ENCODE measurements around the gene ZNF33A.
"Not testable (repeated sequence)": the region's sequence is repeated elsewhere in the genome, so short reads cannot be mapped to it uniquely, and the experiment has no call there.

ZNF33A gene

DNA sequence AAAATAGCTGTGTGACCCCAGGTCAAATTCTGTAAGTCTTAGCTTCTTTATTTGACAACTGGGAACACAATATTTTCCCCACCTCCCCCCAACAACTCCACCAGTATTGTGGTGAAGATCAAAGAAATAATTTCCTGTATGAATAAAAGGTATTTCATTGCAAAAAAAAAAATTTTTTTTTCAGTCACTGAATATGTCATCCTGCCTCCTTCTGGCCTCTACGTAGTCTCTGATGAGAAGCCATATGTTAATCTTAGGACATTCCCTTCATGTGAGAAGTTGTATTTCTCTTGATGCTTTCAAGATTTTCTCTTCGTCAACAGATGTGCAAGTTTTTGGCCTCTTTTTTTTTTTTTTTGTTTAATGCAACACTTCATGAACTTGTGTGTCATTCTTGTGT, 33.0 kb downstream of the ZNF33A start:
- no peak for FAIRE-seq
- DNase-seq (ENCODE audit: low spot score): no peak

DNA sequence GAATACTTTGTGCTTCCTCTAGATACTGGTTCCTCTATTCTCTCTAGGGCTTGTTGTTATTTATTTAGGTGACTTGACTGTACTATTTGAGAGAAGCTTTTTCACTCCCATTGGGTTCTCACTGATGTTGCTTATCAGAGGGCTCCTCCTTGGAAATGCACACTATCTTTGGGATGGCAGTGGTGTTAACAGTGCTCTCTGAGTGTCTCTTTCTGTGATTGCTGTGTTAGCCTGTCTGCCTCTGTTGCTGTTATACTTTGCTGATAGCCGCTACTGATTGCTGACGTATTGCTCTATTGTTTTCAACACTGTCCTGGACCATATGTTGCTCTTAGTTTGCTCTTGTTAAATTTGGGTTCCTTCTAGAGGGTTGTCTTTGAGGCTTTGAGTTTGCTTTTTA, 34.7 kb downstream of the ZNF33A start:
- FAIRE-seq (peak; percentile 35), DNase-seq (ENCODE audit: low spot score) (no peak)

DNA sequence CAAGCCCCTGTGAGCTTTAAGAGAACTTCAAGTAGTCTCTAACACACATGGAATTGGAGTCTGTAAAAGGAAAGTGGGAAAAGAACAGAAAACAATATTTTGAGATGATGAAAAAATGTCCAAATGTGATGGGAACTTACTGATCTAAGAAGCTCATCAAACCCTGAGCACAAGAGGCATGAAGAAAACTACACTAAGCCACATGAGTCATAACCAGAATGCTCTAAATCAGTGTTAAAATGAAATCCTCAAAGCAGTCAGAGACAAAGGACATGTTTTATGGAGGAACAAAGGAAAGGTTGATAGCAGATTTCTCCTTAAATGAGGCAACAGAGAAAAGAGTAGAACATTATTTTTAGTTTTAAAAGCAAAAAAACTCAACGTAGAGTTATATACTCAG, 37.2 kb downstream of the ZNF33A start:
- no peak for FAIRE-seq
- no peak for DNase-seq (ENCODE audit: low spot score)

DNA sequence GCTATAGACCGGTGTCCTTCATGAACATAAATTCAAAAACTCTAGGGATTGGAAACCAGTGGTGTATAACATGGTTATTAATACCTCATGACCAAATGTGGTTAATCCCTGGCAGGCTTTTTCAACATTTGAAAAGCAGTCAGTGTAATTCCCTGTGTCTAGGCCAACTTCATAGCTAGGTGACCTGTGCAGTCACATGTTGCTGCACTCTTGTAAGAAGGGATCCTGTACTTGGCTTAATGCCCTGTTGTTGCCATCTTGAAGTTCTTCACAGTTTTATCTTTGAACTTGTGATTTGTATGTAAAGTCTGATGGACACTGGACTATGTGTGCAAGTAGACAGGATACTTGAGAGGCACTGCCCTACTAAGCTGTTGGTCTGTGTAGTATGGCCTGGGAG, 39.7 kb downstream of the ZNF33A start:
- FAIRE-seq (peak; percentile 85), DNase-seq (ENCODE audit: low spot score) (no peak)

- DNase-seq (ENCODE audit: low spot score) (no peak), FAIRE-seq (no peak)
Observed at GRCh38 chr10:38054361-38054797, 43.9 kb downstream of the ZNF33A start.

GRCh38 chr10:38055274-38055894, 44.9 kb downstream of the ZNF33A start:
- not testable (repeated sequence) for DNase-seq (ENCODE audit: low spot score); FAIRE-seq

DNA sequence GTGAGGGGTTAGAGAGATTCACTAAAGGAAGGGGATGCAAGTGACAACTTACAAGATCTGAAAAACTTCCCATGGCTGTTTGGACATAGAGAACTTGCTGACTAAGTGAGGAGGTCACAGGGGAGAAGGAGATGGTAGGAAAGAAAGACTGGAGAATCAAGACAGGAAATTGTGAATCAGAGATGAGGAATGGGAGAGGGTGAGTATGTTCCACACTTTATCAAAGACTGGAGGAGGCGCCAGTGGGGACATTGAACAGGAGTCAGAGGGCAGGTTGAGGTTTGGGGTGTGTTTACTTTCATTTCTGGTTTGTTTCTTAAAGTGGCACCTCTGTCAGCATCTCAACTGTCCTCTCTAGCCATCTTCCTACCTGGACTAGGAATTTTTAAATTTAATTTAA, 59.2 kb downstream of the ZNF33A start:
- FAIRE-seq: not testable (repeated sequence)
- DNase-seq (ENCODE audit: low spot score): peak; percentile 27

DNA sequence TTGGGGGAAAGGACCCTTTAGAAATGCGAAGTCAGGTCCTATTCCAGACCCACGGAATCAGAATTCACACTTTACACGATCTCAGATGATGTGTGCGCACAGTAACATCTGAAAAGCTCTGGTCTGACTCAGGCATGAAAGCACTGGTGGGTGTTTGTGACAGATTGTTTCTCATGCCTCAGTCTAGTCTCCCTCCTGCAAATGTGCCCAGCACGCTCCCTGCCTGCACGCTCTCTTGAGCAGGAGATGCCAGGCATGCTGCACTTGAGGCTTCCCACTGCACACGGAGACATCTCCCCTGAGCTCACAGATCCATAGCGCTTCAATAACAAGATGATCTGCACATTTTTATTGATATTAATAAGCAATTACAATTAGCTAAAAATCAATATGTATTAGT, 60.0 kb downstream of the ZNF33A start:
- FAIRE-seq: no peak
- no peak for DNase-seq (ENCODE audit: low spot score)

DNA sequence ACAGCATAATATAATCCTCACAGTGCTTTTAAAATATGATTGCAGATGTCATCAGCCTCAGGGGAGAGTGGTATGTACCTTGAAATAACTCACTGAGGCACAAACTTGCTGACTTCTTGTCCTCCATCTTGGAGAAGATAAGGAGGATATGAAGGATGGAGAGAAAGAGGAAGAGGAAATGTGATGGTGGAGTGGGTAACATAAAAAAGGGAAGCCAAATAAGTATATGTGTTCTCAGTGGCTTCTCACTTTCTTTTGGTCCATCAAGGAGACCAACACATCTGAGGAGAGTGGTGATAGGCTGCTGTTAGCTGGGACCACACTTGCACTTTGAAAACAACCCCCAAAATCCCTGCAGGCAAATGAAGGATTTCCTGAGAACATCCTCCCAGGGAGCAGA, 62.1 kb downstream of the ZNF33A start:
- DNase-seq (ENCODE audit: low spot score) (no peak), FAIRE-seq (peak; percentile 55)

DNA sequence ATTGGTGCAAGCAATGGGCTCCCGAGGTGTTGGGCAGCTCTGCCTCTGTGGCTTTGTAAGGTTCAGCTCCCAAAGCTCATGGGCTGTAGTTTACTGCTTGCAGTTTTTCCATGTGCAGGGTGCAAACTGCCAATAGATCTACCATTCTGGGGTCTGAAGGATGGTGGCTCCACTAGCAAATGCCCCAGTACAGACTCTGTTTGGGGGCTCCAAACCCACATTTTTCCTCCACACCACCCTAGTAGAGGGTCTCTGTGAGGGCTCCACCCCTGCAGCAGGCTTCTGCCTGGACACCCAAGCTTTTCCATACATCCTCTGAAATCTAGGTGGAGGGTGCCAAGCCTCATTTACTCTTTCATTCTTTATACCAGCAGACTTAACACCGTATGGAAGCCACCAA, 66.2 kb downstream of the ZNF33A start:
- DNase-seq (ENCODE audit: low spot score) (no peak), FAIRE-seq (no peak)

- DNase-seq (ENCODE audit: low spot score); FAIRE-seq: not testable (repeated sequence)
Observed at GRCh38 chr10:38093318-38093717, 82.8 kb downstream of the ZNF33A start.

- no peak for FAIRE-seq
Observed at GRCh38 chr10:38093816-38094157, 83.3 kb downstream of the ZNF33A start.

GRCh38 chr10:38094158-38094926, 83.9 kb downstream of the ZNF33A start, which contains the start of gene ZNF37A:
Gene ZNF37A (plus strand): TSS chr10:38094337. CDS start chr10:38096618, 2,281 bp downstream.
- DNase-seq (ENCODE audit: low spot score) (peak; percentile 83), FAIRE-seq (peak; percentile 5)

More at GRCh38 chr10:38093816-38094157, 83.3 kb downstream of the ZNF33A start:
- DNase-seq (ENCODE audit: low spot score): peak; percentile 9

GRCh38 chr10:38094927-38095574, 84.6 kb downstream of the ZNF33A start:
- DNase-seq (ENCODE audit: low spot score): no peak
- no peak for FAIRE-seq

GRCh38 chr10:38102880-38103279, 92.4 kb downstream of the ZNF33A start:
- DNase-seq (ENCODE audit: low spot score): no peak
- FAIRE-seq: no peak

DNA sequence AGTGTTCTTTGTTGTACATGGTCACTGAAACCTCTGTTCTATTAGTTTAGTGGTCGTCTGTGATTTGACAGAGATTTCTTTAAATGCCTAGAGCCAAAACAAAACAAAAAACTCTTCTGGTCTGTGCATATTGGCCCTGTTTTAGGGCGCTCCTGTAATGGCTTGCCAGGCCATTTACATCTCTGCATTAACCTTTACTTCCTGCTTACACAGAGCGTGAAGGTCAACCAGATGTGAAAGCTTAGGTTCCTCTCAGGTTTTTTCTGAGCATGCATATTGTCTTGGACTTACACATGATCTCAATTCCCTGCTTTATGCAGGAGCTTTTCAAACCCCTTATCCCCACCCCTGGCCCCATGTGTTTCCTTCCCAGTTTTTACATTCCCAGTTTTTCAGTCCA, 93.3 kb downstream of the ZNF33A start:
- no peak for FAIRE-seq

GRCh38 chr10:38112159-38112558, 101.7 kb downstream of the ZNF33A start:
- FAIRE-seq (no peak), DNase-seq (ENCODE audit: low spot score) (no peak)

More for the DNA sequence above, 93.3 kb downstream of the ZNF33A start:
- DNase-seq (ENCODE audit: low spot score): no peak
